Measurements from ENCODE around the gene EMSY.

Gene EMSY

GRCh38 chr11:76515494-76515893, 70.7 kb downstream of the EMSY start:
- no peak for DNase-seq (ENCODE audit: low spot score)

- DNase-seq (ENCODE audit: low spot score), result no peak
Measured at GRCh38 chr11:76523147-76523546, 78.3 kb downstream of the EMSY start.

- no peak for DNase-seq (ENCODE audit: low spot score)
Measured at GRCh38 chr11:76523786-76524436, 79.1 kb downstream of the EMSY start.

- no peak for DNase-seq (ENCODE audit: low spot score)
Measured at GRCh38 chr11:76524461-76524860, 79.6 kb downstream of the EMSY start.

GRCh38 chr11:76524919-76525318, 80.1 kb downstream of the EMSY start:
- DNase-seq (ENCODE audit: low spot score), result no peak

- DNase-seq (ENCODE audit: low spot score), result no peak
Measured at GRCh38 chr11:76526878-76527277, 82.1 kb downstream of the EMSY start.

- no peak for DNase-seq (ENCODE audit: low spot score)
Measured at GRCh38 chr11:76542436-76542835, 97.6 kb downstream of the EMSY start.

GRCh38 chr11:76543006-76543703, 98.3 kb downstream of the EMSY start:
- no peak for DNase-seq (ENCODE audit: low spot score)

GRCh38 chr11:76550781-76551180, 106.0 kb downstream of the EMSY start:
- DNase-seq (ENCODE audit: low spot score), result no peak

GRCh38 chr11:76551400-76551799, 106.6 kb downstream of the EMSY start:
- no peak for DNase-seq (ENCODE audit: low spot score)

GRCh38 chr11:76552987-76553386, 108.2 kb downstream of the EMSY start:
- DNase-seq (ENCODE audit: low spot score), result no peak

- DNase-seq (ENCODE audit: low spot score), result no peak
Measured at GRCh38 chr11:76553554-76554476, 109.0 kb downstream of the EMSY start.

GRCh38 chr11:76554767-76555166, 109.9 kb downstream of the EMSY start:
- no peak for DNase-seq (ENCODE audit: low spot score)

GRCh38 chr11:76557466-76557865, 112.6 kb downstream of the EMSY start:
- DNase-seq (ENCODE audit: low spot score), result no peak

GRCh38 chr11:76558473-76558872, 113.7 kb downstream of the EMSY start:
- no peak for DNase-seq (ENCODE audit: low spot score)

GRCh38 chr11:76558891-76559290, 114.1 kb downstream of the EMSY start:
- no peak for DNase-seq (ENCODE audit: low spot score)

GRCh38 chr11:76559346-76559745, 114.5 kb downstream of the EMSY start:
- no peak for DNase-seq (ENCODE audit: low spot score)

- no peak for DNase-seq (ENCODE audit: low spot score)
Measured at GRCh38 chr11:76560219-76560618, 115.4 kb downstream of the EMSY start.

- DNase-seq (ENCODE audit: low spot score), result no peak
Measured at GRCh38 chr11:76561245-76561644, 116.4 kb downstream of the EMSY start.

- no peak for DNase-seq (ENCODE audit: low spot score)
Measured at GRCh38 chr11:76562541-76562940, 117.7 kb downstream of the EMSY start.

- DNase-seq (ENCODE audit: low spot score), result no peak
Measured at GRCh38 chr11:76564364-76564763, 119.5 kb downstream of the EMSY start.

- DNase-seq (ENCODE audit: low spot score), result no peak
Measured at GRCh38 chr11:76566811-76567210, 122.0 kb downstream of the EMSY start.

- DNase-seq (ENCODE audit: low spot score), result no peak
Measured at GRCh38 chr11:76567261-76567660, 122.4 kb downstream of the EMSY start.
